ENCODE measurements around the gene ANKFN1. TPM values are rescaled to one million over a fixed set of nuclear protein-coding genes. Genes with fewer than 3 reads are reported as not detected.

The ANKFN1 gene
- polyA plus RNA-seq, 3 donors = not detected

DNA sequence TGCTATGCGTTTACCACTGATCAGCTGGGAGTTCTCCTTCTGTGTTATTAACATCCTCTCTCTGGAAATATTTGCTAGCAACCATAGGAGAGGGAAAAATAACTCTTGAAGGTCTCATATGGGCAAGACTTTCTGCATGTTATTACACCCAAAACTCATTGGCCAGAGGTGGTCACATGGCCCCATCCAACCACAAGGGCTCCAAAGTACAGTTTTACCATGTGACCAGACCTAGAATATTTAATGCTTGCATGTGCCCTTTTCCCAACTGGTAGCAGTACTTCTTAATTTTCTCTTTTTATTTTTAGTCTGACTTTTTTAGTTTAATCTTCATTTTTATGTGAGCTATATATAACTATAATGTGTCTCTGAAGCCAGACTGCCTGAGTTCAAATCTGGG, 299.2 kb downstream of the ANKFN1 start:
- Histone ChIP-seq H3K4me1 (ENCODE audit: control insufficient read depth in 1 of 2, insufficient read depth in 2 of 2, low read length in 2 of 2) (no peaks in the 10 kb centered on the region), H2AFZ (ENCODE audit: insufficient read depth, low read depth, low read length, poor library complexity, severe bottlenecking) (no peak overlapping the region), H3K9ac (ENCODE audit: insufficient read depth, low read length, poor library complexity, severe bottlenecking) (no peak overlapping the region), H4K20me1 (ENCODE audit: insufficient read depth, low read length) (no peaks in the 10 kb centered on the region), H3K36me3 (replicated peaks in 1 of 2; ENCODE audit: control insufficient read depth in 1 of 2, insufficient read depth in 2 of 2, low read length in 2 of 2) (no peaks in the 10 kb centered on the region), H3K4me2 (replicated peaks; ENCODE audit: extremely low read depth, low read length, poor library complexity, severe bottlenecking) (no peak overlapping the region), H3K9me3 (replicated peaks in 1 of 2; ENCODE audit: control insufficient read depth in 1 of 2, insufficient read depth in 1 of 2, low read length in 2 of 2) (no peaks in the 10 kb centered on the region), H3K79me2 (ENCODE audit: insufficient read depth, low read length) (no peaks in the 10 kb centered on the region), H3K27me3 (ENCODE audit: control insufficient read depth in 2 of 2, insufficient read depth in 2 of 2, low read length in 2 of 2) (no peaks in the 10 kb centered on the region), H3K4me3 (replicated peaks in 1 of 3; ENCODE audit: low read depth in 2 of 3, low read length in 3 of 3) (no peak overlapping the region), H3K27ac (ENCODE audit: low read depth in 1 of 2, low read length in 2 of 2) (no peak overlapping the region)
- H3K27me3 Mint-ChIP-seq (ENCODE audit: low read depth in 3 of 3) = peaks cover 2 to 3% (median 3%) of the 10 kb centered on the region in 3 donors
- intact Hi-C loops (cut with micrococcal nuclease) = no loop called here
- no peaks in the 10 kb centered on the region for H3K4me1 Mint-ChIP-seq
- H3K9me3 Mint-ChIP-seq = peaks cover 0 to 2% (median 0%) of the 10 kb centered on the region in 7 donors
- DNase-seq = no peak
- H3K27ac Mint-ChIP-seq = no peak overlapping the region
- no peaks in the 10 kb centered on the region for H3K36me3 Mint-ChIP-seq
- no CpG with 5 or more reads among the region's 1 CpG for WGBS (ENCODE audit: insufficient coverage)
- TF ChIP-seq, protein P1, sequence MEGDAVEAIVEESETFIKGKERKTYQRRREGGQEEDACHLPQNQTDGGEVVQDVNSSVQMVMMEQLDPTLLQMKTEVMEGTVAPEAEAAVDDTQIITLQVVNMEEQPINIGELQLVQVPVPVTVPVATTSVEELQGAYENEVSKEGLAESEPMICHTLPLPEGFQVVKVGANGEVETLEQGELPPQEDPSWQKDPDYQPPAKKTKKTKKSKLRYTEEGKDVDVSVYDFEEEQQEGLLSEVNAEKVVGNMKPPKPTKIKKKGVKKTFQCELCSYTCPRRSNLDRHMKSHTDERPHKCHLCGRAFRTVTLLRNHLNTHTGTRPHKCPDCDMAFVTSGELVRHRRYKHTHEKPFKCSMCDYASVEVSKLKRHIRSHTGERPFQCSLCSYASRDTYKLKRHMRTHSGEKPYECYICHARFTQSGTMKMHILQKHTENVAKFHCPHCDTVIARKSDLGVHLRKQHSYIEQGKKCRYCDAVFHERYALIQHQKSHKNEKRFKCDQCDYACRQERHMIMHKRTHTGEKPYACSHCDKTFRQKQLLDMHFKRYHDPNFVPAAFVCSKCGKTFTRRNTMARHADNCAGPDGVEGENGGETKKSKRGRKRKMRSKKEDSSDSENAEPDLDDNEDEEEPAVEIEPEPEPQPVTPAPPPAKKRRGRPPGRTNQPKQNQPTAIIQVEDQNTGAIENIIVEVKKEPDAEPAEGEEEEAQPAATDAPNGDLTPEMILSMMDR (IDR thresholded peaks at IDR 0.05) = no peak
- H3K4me3 Mint-ChIP-seq = no peak overlapping the region

DNA sequence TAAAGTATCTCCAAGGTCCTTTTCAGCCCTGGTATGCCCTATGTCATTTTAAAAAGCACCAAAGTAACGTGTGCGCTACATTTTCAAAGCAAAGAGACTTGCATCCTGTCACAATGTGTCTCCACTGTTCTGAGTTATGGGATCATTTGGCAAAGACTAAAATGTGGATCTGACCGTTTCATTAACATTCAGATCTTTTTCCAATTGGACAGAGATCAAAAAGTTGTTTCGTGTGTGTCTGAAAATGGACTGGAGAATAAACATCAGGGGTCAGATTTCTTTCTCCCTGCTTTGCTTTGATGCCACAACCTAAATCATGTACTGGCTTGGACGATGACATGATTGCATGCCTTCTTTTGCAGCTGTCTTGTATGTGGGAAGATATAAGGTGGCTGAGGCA, 304.2 kb downstream of the ANKFN1 start:
- intact Hi-C loops (cut with micrococcal nuclease) = no loop called here
- no peak overlapping the region for H3K27ac ChIP-seq (ENCODE audit: low read depth in 1 of 2, low read length in 2 of 2)
- Mint-ChIP-seq H3K4me3 (no peak overlapping the region), H3K27me3 (ENCODE audit: low read depth in 3 of 3) (peaks cover 1 to 8% (median 2%) of the 10 kb centered on the region in 3 donors), H3K27ac (no peak overlapping the region), H3K9me3 (peaks cover 0 to 2% (median 0%) of the 10 kb centered on the region in 7 donors), H3K36me3 (no peaks in the 10 kb centered on the region), H3K4me1 (peaks cover 2% of the 10 kb centered on the region)
- H3K4me2 ChIP-seq (replicated peaks; ENCODE audit: extremely low read depth, low read length, poor library complexity, severe bottlenecking) = no peak overlapping the region
- H2AFZ ChIP-seq (ENCODE audit: insufficient read depth, low read depth, low read length, poor library complexity, severe bottlenecking) = no peak overlapping the region
- no peak overlapping the region for H3K4me3 ChIP-seq (replicated peaks in 1 of 3; ENCODE audit: low read depth in 2 of 3, low read length in 3 of 3)
- no peaks in the 10 kb centered on the region for H3K4me1 ChIP-seq (ENCODE audit: control insufficient read depth in 1 of 2, insufficient read depth in 2 of 2, low read length in 2 of 2)
- DNase-seq = no peak
- no peaks in the 10 kb centered on the region for H3K79me2 ChIP-seq (ENCODE audit: insufficient read depth, low read length)
- H3K36me3 ChIP-seq (replicated peaks in 1 of 2; ENCODE audit: control insufficient read depth in 1 of 2, insufficient read depth in 2 of 2, low read length in 2 of 2) = no peaks in the 10 kb centered on the region
- H4K20me1 ChIP-seq (ENCODE audit: insufficient read depth, low read length) = no peaks in the 10 kb centered on the region
- TF ChIP-seq, protein P1 (IDR thresholded peaks at IDR 0.05) = no peak
- no peaks in the 10 kb centered on the region for H3K27me3 ChIP-seq (ENCODE audit: control insufficient read depth in 2 of 2, insufficient read depth in 2 of 2, low read length in 2 of 2)
- WGBS (ENCODE audit: insufficient coverage) = 88% methylated on average over 2 of the region's 5 CpGs
- no peak overlapping the region for H3K9ac ChIP-seq (ENCODE audit: insufficient read depth, low read length, poor library complexity, severe bottlenecking)
- H3K9me3 ChIP-seq (replicated peaks in 1 of 2; ENCODE audit: control insufficient read depth in 1 of 2, insufficient read depth in 1 of 2, low read length in 2 of 2) = no peaks in the 10 kb centered on the region
